HepG2 (cell line): ENCODE data around the gene TFF1. TPM values are rescaled to one million over a fixed set of nuclear protein-coding genes. Genes with fewer than 3 reads are reported as not detected.
A peak's percentile ranks its signal among the peaks of the same experiment; 100 is the strongest.

Experiments used
- ATM ChIP-seq: fragments of 450-650 bp; IDR thresholded peaks from 2 replicates; pipeline ENCODE4 v1.7.1; 2017; ENCODE audit warnings: mild to moderate bottlenecking, borderline replicate concordance
- CCDC6 ChIP-seq: sonication (generic); formaldehyde crosslinking; IDR thresholded peaks from 2 replicates; pipeline ENCODE4 v1.8.1; 2022; ENCODE audit warnings: mild to moderate bottlenecking, missing genetic modification reagents, moderate library complexity
- DPF2 ChIP-seq: sonication (generic); formaldehyde crosslinking; IDR thresholded peaks from 2 replicates; pipeline ENCODE4 v1.4.0; 2020; ENCODE audit warnings: mild to moderate bottlenecking, low read depth, missing genetic modification reagents, borderline replicate concordance
- GPN1 ChIP-seq: sonication (generic); formaldehyde crosslinking; IDR thresholded peaks from 2 replicates; pipeline ENCODE4 v1.5.1; 2020; ENCODE audit warnings: missing genetic modification reagents, borderline replicate concordance
- MAFG ChIP-seq: sonication (generic); formaldehyde crosslinking; IDR thresholded peaks from 2 replicates; pipeline ENCODE4 v1.5.1; 2020; ENCODE audit warnings: mild to moderate bottlenecking, missing genetic modification reagents
- MEF2D ChIP-seq: sonication (generic); formaldehyde crosslinking; IDR thresholded peaks from 2 replicates; pipeline ENCODE4 v1.5.1; 2020; ENCODE audit warnings: mild to moderate bottlenecking, missing genetic modification reagents
- MEIS1 ChIP-seq: sonication (generic); formaldehyde crosslinking; IDR thresholded peaks from 2 replicates; pipeline ENCODE4 v1.9.0; 2021; ENCODE audit warnings: mild to moderate bottlenecking, missing genetic modification reagents, moderate library complexity, borderline replicate concordance
- MTA1 ChIP-seq: sonication (generic); formaldehyde crosslinking; IDR thresholded peaks from 2 replicates; pipeline ENCODE4 v1.4.0; 2020; ENCODE audit warnings: missing genetic modification reagents, mild to moderate bottlenecking, borderline replicate concordance
- NCOA2 ChIP-seq: sonication (generic); formaldehyde crosslinking; IDR thresholded peaks from 2 replicates; pipeline ENCODE4 v1.8.0; 2022; ENCODE audit warnings: inconsistent platforms
- NFRKB ChIP-seq: fragments of 450-650 bp; IDR thresholded peaks from 2 replicates; pipeline ENCODE4 v1.6.1; 2017
- RFXAP ChIP-seq: sonication (generic); formaldehyde crosslinking; IDR thresholded peaks from 2 replicates; pipeline ENCODE4 v1.4.0; 2020; ENCODE audit warnings: missing genetic modification reagents, borderline replicate concordance
- SNAI1 ChIP-seq: sonication (generic); formaldehyde crosslinking; IDR thresholded peaks from 2 replicates; pipeline ENCODE4 v1.5.0; 2020; ENCODE audit warnings: mild to moderate bottlenecking, missing genetic modification reagents, borderline replicate concordance
- STAG1 ChIP-seq: sonication (generic); formaldehyde crosslinking; IDR thresholded peaks from 2 replicates; pipeline ENCODE4 v1.4.0; 2020; ENCODE audit warnings: missing genetic modification reagents
- ZBTB20 ChIP-seq: sonication (generic); formaldehyde crosslinking; IDR thresholded peaks from 2 replicates; pipeline ENCODE4 v1.8.1; 2023; ENCODE audit warnings: missing genetic modification reagents, low read depth, mild to moderate bottlenecking, borderline replicate concordance
- ZBTB21 ChIP-seq: sonication (generic); formaldehyde crosslinking; IDR thresholded peaks from 2 replicates; pipeline ENCODE4 v1.4.0; 2020; ENCODE audit warnings: missing genetic modification reagents
- ZNF468 ChIP-seq: sonication (generic); formaldehyde crosslinking; IDR thresholded peaks from 2 replicates; pipeline ENCODE4 v1.8.0; 2022; ENCODE audit warnings: mild to moderate bottlenecking, moderate library complexity, missing genetic modification reagents
- ZNF562 ChIP-seq: sonication (generic); formaldehyde crosslinking; IDR thresholded peaks from 2 replicates; pipeline ENCODE4 v1.8.0; 2022; ENCODE audit warnings: missing genetic modification reagents, borderline replicate concordance
- polyA plus RNA-seq, 8 experiments: library from polyadenylated mRNA; depleted of rRNA in 3 of 8; stranded (reverse) in 7 of 8; unstranded in 1 of 8; fragments of >200 nt; fragmentation: Illumina TruSeq in 4 of 8; extraction: Trizol in 4 of 8; gene quantifications; 2 replicates each; pipeline versions ENCODE4 v1.2.1 to v1.2.3, GENCODE V29; 2011 to 2016; ENCODE audit warnings: low read depth in 4 of 8, missing spikeins in 1 of 8, mixed read lengths in 1 of 8; ENCODE audit not compliant: insufficient read depth in 1 of 8
- total RNA-seq, 5 experiments: library from RNA; depleted of rRNA; stranded (reverse); fragments of >200 nt; fragmentation: Illumina TruSeq; extraction: Trizol; gene quantifications; 2 replicates each; pipeline ENCODE4 v1.2.3, GENCODE V29; 2016; ENCODE audit warnings: low read depth in 1 of 5
- TF ChIP-seq, protein P1 (sequence below): IDR thresholded peaks from 2 replicates; pipeline ENCODE4 v1.6.1; 2016; ENCODE audit warnings: low read depth, control low read depth
- TF ChIP-seq, protein P2 (sequence below): sonication (generic); formaldehyde crosslinking; IDR thresholded peaks from 2 replicates; pipeline ENCODE4 v1.4.0; 2020; ENCODE audit warnings: missing genetic modification reagents, borderline replicate concordance
- TF ChIP-seq, protein P3 (sequence below): sonication (generic); formaldehyde crosslinking; IDR thresholded peaks from 2 replicates; pipeline ENCODE4 v1.5.0; 2020; ENCODE audit warnings: missing genetic modification reagents

TFF1 gene
- total and polyA plus RNA-seq, 2 of the 13 experiments (the other 11 are each of a cell fraction or from before 2014, with no cell fraction given), result 0.24 to 19.4 TPM

DNA sequence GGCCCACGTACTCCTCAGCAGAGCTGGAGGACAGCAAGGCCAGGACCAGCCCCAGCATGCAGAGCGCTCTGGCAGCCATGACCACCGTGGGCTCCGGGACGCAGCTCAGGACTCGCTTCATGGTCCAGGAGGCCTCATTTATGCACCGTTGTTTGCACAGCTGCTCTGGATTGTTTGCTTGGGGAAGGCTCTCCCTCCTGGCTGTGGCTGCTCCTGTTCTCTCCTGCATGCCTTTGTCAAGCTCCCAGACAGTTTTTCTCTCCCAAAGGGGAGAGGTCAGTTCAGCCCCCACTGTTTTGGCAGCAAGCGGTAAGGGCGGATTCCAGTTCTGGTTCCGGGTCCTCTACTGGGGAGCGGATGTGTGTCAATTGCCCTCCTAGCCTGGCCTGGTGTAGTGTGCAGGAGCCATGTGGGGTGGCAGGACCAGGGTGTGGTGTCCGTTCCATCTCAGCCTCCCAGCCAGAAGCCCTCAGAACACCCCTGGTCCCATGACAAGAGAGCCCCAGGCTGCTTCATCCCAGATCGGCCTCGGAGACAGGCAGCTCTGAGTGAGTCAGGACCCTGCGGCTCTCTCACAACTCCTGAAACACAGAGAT is 50.9 kb downstream of the TFF1 start, which contains the start of gene TFF3 (continued):
- TF ChIP-seq, protein P1, sequence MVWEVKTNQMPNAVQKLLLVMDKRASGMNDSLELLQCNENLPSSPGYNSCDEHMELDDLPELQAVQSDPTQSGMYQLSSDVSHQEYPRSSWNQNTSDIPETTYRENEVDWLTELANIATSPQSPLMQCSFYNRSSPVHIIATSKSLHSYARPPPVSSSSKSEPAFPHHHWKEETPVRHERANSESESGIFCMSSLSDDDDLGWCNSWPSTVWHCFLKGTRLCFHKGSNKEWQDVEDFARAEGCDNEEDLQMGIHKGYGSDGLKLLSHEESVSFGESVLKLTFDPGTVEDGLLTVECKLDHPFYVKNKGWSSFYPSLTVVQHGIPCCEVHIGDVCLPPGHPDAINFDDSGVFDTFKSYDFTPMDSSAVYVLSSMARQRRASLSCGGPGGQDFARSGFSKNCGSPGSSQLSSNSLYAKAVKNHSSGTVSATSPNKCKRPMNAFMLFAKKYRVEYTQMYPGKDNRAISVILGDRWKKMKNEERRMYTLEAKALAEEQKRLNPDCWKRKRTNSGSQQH (CRISPR knock-in tag), result 0 out of 2 replicates have a peak, but pooled peaks have one; percentile 12
- TF ChIP-seq MEF2D (CRISPR knock-in tag) (no peak), STAG1 (no peak), GPN1 (CRISPR knock-in tag) (no peak), ZNF562 (CRISPR knock-in tag) (no peak), DPF2 (CRISPR knock-in tag) (peak; percentile 67; the same call in 1 of the 2 replicates), MTA1 (CRISPR knock-in tag) (0 out of 2 replicates have a peak, but pooled peaks have one; percentile 29), ZBTB20 (CRISPR knock-in tag) (no peak), ZBTB21 (CRISPR knock-in tag) (no peak), SNAI1 (CRISPR knock-in tag) (no peak), ZNF468 (no peak), MEIS1 (no peak), NFRKB (no peak), NCOA2 (CRISPR knock-in tag) (0 out of 2 replicates have a peak, but pooled peaks have one; percentile 28), ATM (no peak), RFXAP (CRISPR knock-in tag) (no peak), CCDC6 (CRISPR knock-in tag) (no peak), MAFG (CRISPR knock-in tag) (no peak)
- TF ChIP-seq, protein P2, sequence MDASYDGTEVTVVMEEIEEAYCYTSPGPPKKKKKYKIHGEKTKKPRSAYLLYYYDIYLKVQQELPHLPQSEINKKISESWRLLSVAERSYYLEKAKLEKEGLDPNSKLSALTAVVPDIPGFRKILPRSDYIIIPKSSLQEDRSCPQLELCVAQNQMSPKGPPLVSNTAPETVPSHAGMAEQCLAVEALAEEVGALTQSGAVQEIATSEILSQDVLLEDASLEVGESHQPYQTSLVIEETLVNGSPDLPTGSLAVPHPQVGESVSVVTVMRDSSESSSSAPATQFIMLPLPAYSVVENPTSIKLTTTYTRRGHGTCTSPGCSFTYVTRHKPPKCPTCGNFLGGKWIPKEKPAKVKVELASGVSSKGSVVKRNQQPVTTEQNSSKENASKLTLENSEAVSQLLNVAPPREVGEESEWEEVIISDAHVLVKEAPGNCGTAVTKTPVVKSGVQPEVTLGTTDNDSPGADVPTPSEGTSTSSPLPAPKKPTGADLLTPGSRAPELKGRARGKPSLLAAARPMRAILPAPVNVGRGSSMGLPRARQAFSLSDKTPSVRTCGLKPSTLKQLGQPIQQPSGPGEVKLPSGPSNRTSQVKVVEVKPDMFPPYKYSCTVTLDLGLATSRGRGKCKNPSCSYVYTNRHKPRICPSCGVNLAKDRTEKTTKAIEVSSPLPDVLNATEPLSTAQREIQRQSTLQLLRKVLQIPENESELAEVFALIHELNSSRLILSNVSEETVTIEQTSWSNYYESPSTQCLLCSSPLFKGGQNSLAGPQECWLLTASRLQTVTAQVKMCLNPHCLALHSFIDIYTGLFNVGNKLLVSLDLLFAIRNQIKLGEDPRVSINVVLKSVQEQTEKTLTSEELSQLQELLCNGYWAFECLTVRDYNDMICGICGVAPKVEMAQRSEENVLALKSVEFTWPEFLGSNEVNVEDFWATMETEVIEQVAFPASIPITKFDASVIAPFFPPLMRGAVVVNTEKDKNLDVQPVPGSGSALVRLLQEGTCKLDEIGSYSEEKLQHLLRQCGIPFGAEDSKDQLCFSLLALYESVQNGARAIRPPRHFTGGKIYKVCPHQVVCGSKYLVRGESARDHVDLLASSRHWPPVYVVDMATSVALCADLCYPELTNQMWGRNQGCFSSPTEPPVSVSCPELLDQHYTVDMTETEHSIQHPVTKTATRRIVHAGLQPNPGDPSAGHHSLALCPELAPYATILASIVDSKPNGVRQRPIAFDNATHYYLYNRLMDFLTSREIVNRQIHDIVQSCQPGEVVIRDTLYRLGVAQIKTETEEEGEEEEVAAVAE, result no peak
- TF ChIP-seq, protein P3, sequence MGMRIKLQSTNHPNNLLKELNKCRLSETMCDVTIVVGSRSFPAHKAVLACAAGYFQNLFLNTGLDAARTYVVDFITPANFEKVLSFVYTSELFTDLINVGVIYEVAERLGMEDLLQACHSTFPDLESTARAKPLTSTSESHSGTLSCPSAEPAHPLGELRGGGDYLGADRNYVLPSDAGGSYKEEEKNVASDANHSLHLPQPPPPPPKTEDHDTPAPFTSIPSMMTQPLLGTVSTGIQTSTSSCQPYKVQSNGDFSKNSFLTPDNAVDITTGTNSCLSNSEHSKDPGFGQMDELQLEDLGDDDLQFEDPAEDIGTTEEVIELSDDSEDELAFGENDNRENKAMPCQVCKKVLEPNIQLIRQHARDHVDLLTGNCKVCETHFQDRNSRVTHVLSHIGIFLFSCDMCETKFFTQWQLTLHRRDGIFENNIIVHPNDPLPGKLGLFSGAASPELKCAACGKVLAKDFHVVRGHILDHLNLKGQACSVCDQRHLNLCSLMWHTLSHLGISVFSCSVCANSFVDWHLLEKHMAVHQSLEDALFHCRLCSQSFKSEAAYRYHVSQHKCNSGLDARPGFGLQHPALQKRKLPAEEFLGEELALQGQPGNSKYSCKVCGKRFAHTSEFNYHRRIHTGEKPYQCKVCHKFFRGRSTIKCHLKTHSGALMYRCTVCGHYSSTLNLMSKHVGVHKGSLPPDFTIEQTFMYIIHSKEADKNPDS (CRISPR knock-in tag), result no peak
